ENCODE results near the gene SHROOM1. TPM values are rescaled to one million over a fixed set of nuclear protein-coding genes. Genes with fewer than 3 reads are reported as not detected.
A peak's percentile ranks its signal among the peaks of the same experiment; 100 is the strongest.

SHROOM1 gene
- total and polyA plus RNA-seq, 9 donors: 3.8 to 22.4 (median 8.5) TPM

- intact Hi-C loops (cut with DNase I): no loop called here
- TF ChIP-seq CTCF (IDR thresholded peaks at IDR 0.05): no peak
- no peak for TF ChIP-seq EP300 (IDR thresholded peaks at IDR 0.05)
- TF ChIP-seq POLR2A (IDR thresholded peaks at IDR 0.05): no peak
- H3K27me3 ChIP-seq: no peaks in the 10 kb centered on the region
- no peaks in the 10 kb centered on the region for H3K9me3 ChIP-seq
- DNase-seq: no peak
- 34 to 71% (median 53%) methylated on average over 1 of the region's 1 CpG for WGBS, 3 donors
- H3K27ac ChIP-seq: no peak overlapping the region
- H3K36me3 ChIP-seq: no peaks in the 10 kb centered on the region
- H3K4me1 ChIP-seq (ENCODE audit: insufficient read depth): peaks cover 5% of the 10 kb centered on the region
- no peak overlapping the region for H3K4me3 ChIP-seq
These were observed 49.9 kb downstream of the SHROOM1 start for GRCh38 chr5:132780577-132780976.

GRCh38 chr5:132779961-132780360, 50.5 kb downstream of the SHROOM1 start:
- intact Hi-C loops (cut with DNase I): loop anchor here in 1 of 4 donors (5.0 kb wide), 1 partner anchor 42 kb away; no protein-coding TSS in a partner anchor
- no peaks in the 10 kb centered on the region for H3K36me3 ChIP-seq

GRCh38 chr5:132778856-132779255, 51.6 kb downstream of the SHROOM1 start:
- Histone ChIP-seq H3K9me3 (no peaks in the 10 kb centered on the region), H3K36me3 (no peaks in the 10 kb centered on the region), H3K27ac (no peak overlapping the region), H3K27me3 (no peaks in the 10 kb centered on the region), H3K4me1 (ENCODE audit: insufficient read depth) (peaks cover 5% of the 10 kb centered on the region), H3K4me3 (no peak overlapping the region)
- DNase-seq: no peak
- intact Hi-C loops (cut with DNase I): loop anchor here in 1 of 4 donors (5.0 kb wide), 1 partner anchor 43 kb away; no protein-coding TSS in a partner anchor
- no peak for TF ChIP-seq POLR2A (IDR thresholded peaks at IDR 0.05)
- TF ChIP-seq CTCF (IDR thresholded peaks at IDR 0.05): no peak
- no peak for TF ChIP-seq EP300 (IDR thresholded peaks at IDR 0.05)
- WGBS, 3 donors: 73 to 87% (median 86%) methylated on average over 5 of the region's 5 CpGs

More at GRCh38 chr5:132779961-132780360, 50.5 kb downstream of the SHROOM1 start:
- H3K9me3 ChIP-seq: no peaks in the 10 kb centered on the region
- 75 to 83% (median 80%) methylated on average over 3 of the region's 3 CpGs for WGBS, 3 donors
- H3K27me3 ChIP-seq: no peaks in the 10 kb centered on the region
- no peak for DNase-seq
- no peak overlapping the region for H3K4me3 ChIP-seq
- peaks cover 5% of the 10 kb centered on the region for H3K4me1 ChIP-seq (ENCODE audit: insufficient read depth)
- no peak overlapping the region for H3K27ac ChIP-seq
- no peak for TF ChIP-seq POLR2A (IDR thresholded peaks at IDR 0.05)

GRCh38 chr5:132778129-132778528, 52.3 kb downstream of the SHROOM1 start:
- Histone ChIP-seq H3K27ac (no peak overlapping the region), H3K36me3 (no peaks in the 10 kb centered on the region), H3K4me1 (ENCODE audit: insufficient read depth) (peaks cover 5% of the 10 kb centered on the region), H3K4me3 (peak overlapping the region; percentile 80), H3K9me3 (no peaks in the 10 kb centered on the region), H3K27me3 (no peaks in the 10 kb centered on the region)
- TF ChIP-seq CTCF (IDR thresholded peaks at IDR 0.05) (no peak), POLR2A (IDR thresholded peaks at IDR 0.05) (no peak), EP300 (IDR thresholded peaks at IDR 0.05) (no peak)
- no peak for DNase-seq
- intact Hi-C loops (cut with DNase I): loop anchor here in 1 of 4 donors (5.0 kb wide), 1 partner anchor 44 kb away; no protein-coding TSS in a partner anchor
- 48 to 73% (median 73%) methylated on average over 4 of the region's 4 CpGs for WGBS, 3 donors

- H3K36me3 ChIP-seq: no peaks in the 10 kb centered on the region
- intact Hi-C loops (cut with DNase I): loop anchor here in 1 of 4 donors (5.0 kb wide), 1 partner anchor 45 kb away; no protein-coding TSS in a partner anchor
- H3K9me3 ChIP-seq: no peaks in the 10 kb centered on the region
- no peak for TF ChIP-seq CTCF (IDR thresholded peaks at IDR 0.05)
- TF ChIP-seq EP300 (IDR thresholded peaks at IDR 0.05): no peak
- no peak for TF ChIP-seq POLR2A (IDR thresholded peaks at IDR 0.05)
- H3K4me1 ChIP-seq (ENCODE audit: insufficient read depth): peaks cover 5% of the 10 kb centered on the region
- peak within 1 kb of the TSS; percentile 80 for H3K4me3 ChIP-seq
- H3K27me3 ChIP-seq: no peaks in the 10 kb centered on the region
- H3K27ac ChIP-seq: peak within 1 kb of the TSS; percentile 67 to 78
- peak; percentile 49 to 73 (median 68) for DNase-seq
- WGBS, 3 donors: 1% methylated on average over 57 to 82 of the region's 82 CpGs
These were observed 53.0 kb downstream of the SHROOM1 start, which contains the start of gene SEPTIN8 for GRCh38 chr5:132777209-132778069. TSS of gene SEPTIN8 (minus strand) at chr5:132777239. CDS start at chr5:132777137, 102 bp downstream.

All from ovary (tissue), 9 donors.